ENCODE measurements around the gene ACAA2. TPM values are rescaled to one million over a fixed set of nuclear protein-coding genes. Genes with fewer than 3 reads are reported as not detected.

ACAA2 gene
- total and polyA plus RNA-seq, 2 of the 8 experiments (the other 6 are each of a cell fraction or from before 2014, with no cell fraction given), result 63.4 to 151 TPM

DNA sequence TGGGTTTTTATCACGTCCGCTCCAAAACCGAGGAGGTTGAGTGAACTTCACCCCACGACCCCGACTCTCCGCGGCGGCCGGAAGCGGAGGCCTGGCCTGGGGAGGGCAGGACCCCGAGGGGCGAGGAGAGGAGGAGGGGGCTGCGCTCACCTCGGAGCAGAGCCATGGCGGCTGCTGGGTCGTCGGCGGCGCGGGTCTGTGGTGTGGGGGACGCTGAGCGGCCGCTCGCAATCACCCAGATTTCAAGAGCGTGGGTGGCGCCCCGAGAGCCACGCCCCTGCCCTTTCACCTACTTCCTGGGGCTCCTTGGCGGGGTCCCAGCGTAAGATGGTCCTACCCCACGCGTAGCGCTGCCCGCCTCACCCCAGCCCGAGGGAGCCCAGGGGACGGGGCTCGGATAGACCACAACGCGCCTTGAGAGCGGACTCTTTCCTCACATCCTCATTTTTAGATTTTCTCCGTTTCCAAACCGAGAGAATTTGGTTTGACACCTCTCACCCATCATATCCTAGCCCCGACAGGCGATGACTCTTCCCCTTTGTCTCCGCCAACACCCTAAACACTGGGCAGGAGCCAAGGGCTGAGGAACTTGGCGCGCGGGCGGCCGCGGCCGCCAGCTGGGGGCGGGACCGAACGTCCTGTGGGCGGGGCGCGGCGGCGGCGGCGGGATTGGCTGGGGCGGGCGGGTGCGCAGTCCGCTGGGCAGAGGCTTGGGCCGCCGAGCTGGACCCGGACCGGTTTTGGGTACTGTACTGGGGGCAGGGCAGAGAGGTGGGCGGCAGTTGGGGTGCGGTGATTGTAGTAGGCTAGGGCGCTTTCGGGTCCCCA is at the start of gene ACAA2 (continued):
- TF ChIP-seq RBBP5 (IDR thresholded peaks at IDR 0.05; ENCODE audit: borderline replicate concordance, low read depth, low read length), result peak; percentile 77
- no peak for TF ChIP-seq CBX5 (IDR thresholded peaks at IDR 0.05; ENCODE audit: low read depth, low read length)
- TF ChIP-seq ASH2L (IDR thresholded peaks at IDR 0.05; ENCODE audit: low read length), result peak; percentile 92
